ENCODE results near the gene RASGRF1.

RASGRF1 gene

DNA sequence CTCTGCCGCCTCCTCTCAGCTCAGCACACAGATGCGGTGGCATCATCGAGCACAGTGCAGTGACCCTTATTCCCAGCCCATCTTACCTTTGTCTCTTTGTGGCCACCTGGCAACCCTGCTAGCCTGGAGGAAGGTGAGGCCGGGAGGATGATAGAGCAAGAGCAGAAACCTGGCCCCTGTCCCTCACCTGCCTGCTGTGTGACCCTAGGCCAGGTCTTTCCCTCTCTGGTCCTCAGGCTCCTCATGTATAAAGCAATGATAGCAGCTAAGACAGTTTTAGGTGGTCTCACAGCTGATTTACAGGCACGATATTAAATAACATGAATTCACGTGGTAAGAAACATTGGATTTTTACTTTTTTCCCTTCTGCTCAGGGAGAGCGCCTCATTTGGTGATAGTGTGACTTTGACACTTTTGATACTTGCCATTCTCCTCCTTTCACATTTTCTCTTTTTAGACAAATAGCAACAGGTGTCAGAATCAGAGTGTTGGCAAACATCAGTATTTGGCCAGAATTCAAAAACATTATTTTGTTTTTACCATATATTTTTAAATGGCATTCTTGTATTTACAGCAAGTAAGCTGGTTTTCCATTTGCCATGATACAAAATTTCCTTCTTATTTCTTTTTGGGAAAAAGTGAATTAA lies 116.2 kb downstream of the RASGRF1 start:
- TF ChIP-seq ZBTB7A (IDR thresholded peaks at IDR 0.05; ENCODE audit: low read depth): no peak
- no peak for TF ChIP-seq TEAD4 (IDR thresholded peaks at IDR 0.05)
- TF ChIP-seq CREB1 (IDR thresholded peaks at IDR 0.05; ENCODE audit: low read depth): no peak
- no peak for TF ChIP-seq NFIC (IDR thresholded peaks at IDR 0.05)
- TF ChIP-seq FOXM1 (IDR thresholded peaks at IDR 0.05; ENCODE audit: borderline replicate concordance, low read depth): no peak
- TF ChIP-seq YY1 (IDR thresholded peaks at IDR 0.05; ENCODE audit: low read depth): no peak
- no peak for TF ChIP-seq EP300 (IDR thresholded peaks at IDR 0.05; ENCODE audit: borderline replicate concordance)
- no peak for TF ChIP-seq EGR1 (IDR thresholded peaks at IDR 0.05)
- TF ChIP-seq, protein P1, sequence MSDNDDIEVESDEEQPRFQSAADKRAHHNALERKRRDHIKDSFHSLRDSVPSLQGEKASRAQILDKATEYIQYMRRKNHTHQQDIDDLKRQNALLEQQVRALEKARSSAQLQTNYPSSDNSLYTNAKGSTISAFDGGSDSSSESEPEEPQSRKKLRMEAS (IDR thresholded peaks at IDR 0.05): no peak

DNA sequence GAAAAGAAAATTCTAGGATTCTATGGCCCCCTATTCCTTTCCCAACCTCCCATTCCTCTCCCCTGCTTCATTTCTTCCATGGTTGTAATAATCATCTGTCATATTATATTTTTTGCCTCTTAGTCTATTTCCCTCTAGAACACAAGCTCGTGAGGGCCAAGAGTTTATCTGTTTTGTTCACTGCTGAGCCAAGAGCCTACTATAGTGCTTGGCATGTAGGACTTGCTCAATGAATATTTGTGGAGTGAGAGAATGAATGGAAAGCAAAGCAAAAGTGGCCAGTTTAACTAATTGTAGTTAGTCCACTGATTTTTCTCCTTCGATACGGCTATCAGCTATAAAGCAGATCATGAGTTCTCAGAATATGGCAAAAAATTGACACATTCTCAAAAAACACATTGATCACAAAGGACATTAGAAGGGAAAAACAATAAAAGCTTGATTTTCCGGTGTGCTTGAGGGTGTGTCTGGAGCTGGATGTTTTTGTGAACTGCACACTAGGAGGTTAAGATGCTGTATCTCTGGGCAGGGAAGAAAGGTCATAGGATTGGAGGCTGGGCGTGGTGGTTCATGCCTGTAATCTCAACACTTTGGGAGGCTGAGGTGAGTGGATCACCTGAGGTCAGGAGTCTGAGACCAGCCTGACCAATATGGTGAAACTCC lies 120.8 kb downstream of the RASGRF1 start:
- TF ChIP-seq EP300 (IDR thresholded peaks at IDR 0.05; ENCODE audit: borderline replicate concordance) (no peak), RAD21 (IDR thresholded peaks at IDR 0.05; ENCODE audit: low read depth) (no peak), ZBTB7A (IDR thresholded peaks at IDR 0.05; ENCODE audit: low read depth) (no peak), CREB1 (IDR thresholded peaks at IDR 0.05; ENCODE audit: low read depth) (no peak), FOXM1 (IDR thresholded peaks at IDR 0.05; ENCODE audit: borderline replicate concordance, low read depth) (no peak), TEAD4 (IDR thresholded peaks at IDR 0.05) (no peak), NFIC (IDR thresholded peaks at IDR 0.05) (no peak), YY1 (IDR thresholded peaks at IDR 0.05; ENCODE audit: low read depth) (no peak), EGR1 (IDR thresholded peaks at IDR 0.05) (no peak), CEBPB (IDR thresholded peaks at IDR 0.05) (no peak)
- TF ChIP-seq, protein P2, sequence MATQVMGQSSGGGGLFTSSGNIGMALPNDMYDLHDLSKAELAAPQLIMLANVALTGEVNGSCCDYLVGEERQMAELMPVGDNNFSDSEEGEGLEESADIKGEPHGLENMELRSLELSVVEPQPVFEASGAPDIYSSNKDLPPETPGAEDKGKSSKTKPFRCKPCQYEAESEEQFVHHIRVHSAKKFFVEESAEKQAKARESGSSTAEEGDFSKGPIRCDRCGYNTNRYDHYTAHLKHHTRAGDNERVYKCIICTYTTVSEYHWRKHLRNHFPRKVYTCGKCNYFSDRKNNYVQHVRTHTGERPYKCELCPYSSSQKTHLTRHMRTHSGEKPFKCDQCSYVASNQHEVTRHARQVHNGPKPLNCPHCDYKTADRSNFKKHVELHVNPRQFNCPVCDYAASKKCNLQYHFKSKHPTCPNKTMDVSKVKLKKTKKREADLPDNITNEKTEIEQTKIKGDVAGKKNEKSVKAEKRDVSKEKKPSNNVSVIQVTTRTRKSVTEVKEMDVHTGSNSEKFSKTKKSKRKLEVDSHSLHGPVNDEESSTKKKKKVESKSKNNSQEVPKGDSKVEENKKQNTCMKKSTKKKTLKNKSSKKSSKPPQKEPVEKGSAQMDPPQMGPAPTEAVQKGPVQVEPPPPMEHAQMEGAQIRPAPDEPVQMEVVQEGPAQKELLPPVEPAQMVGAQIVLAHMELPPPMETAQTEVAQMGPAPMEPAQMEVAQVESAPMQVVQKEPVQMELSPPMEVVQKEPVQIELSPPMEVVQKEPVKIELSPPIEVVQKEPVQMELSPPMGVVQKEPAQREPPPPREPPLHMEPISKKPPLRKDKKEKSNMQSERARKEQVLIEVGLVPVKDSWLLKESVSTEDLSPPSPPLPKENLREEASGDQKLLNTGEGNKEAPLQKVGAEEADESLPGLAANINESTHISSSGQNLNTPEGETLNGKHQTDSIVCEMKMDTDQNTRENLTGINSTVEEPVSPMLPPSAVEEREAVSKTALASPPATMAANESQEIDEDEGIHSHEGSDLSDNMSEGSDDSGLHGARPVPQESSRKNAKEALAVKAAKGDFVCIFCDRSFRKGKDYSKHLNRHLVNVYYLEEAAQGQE (IDR thresholded peaks at IDR 0.05; ENCODE audit: low read depth): no peak
- TF ChIP-seq, protein P3, sequence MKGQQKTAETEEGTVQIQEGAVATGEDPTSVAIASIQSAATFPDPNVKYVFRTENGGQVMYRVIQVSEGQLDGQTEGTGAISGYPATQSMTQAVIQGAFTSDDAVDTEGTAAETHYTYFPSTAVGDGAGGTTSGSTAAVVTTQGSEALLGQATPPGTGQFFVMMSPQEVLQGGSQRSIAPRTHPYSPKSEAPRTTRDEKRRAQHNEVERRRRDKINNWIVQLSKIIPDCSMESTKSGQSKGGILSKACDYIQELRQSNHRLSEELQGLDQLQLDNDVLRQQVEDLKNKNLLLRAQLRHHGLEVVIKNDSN (IDR thresholded peaks at IDR 0.05): no peak
- TF ChIP-seq, protein P1 (IDR thresholded peaks at IDR 0.05): no peak

DNA sequence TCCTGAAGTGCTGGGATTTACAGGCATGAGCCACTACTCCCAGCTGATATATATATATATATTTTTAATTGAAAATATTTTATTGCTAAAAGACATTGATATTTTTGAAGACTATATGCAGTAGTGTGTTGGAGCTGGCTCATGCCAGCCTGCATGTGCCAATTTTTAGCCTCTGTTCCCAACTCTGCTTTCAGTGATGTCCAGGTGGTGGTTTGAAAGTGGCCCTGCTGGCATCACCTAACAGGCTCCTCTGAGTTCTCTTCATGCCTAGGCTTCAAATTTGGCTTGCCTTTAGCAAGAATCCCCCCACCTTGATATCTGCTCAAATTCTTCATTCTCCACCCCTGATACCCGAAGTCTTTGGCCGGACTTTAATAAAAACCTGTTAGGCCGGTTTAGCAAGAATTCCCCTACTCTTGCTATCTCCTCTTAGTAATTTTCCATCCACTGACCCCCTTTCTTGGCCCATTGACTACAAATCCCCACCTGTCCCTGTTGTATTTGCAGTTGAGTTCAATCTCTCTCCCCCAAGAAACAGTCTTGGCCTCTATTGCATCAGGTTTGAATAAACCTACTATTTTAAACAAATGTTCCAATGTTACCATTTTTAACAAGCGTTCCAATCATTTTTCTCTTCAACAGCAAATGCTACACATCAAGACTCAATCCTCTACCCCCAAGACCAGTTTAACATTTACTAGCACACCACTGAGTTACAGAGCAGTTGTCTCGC lies 121.9 kb downstream of the RASGRF1 start:
- no peak for TF ChIP-seq EP300 (IDR thresholded peaks at IDR 0.05; ENCODE audit: borderline replicate concordance)
- TF ChIP-seq NFIC (IDR thresholded peaks at IDR 0.05): peak; percentile 28; the same call in 1 of the 2 replicates

DNA sequence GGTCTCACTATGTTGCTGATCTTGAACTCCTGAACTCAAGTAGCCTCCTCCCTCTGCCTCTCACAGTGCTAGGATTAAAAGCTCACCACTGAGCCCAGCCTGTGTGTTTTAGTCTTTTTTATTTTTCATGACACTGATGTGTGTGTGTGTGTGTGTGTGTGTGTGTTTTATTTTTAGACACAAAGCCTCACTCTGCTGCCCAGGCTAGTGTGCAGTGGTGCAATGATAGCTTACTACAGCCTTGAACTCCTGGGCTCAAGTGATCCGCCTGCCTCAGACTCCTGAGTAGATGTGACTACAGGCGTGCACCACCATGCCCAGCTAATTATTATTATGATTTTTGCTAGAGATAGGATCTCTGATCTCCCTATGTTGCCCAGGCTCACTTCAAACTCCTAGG lies 122.5 kb downstream of the RASGRF1 start:
- TF ChIP-seq TAF1 (IDR thresholded peaks at IDR 0.05; ENCODE audit: low read depth): no peak
- no peak for TF ChIP-seq CEBPB (IDR thresholded peaks at IDR 0.05)
- TF ChIP-seq NFIC (IDR thresholded peaks at IDR 0.05): no peak
- TF ChIP-seq ZBTB7A (IDR thresholded peaks at IDR 0.05; ENCODE audit: low read depth): no peak
- TF ChIP-seq, protein P1 (IDR thresholded peaks at IDR 0.05): no peak
- no peak for TF ChIP-seq FOXM1 (IDR thresholded peaks at IDR 0.05; ENCODE audit: borderline replicate concordance, low read depth)
- TF ChIP-seq, protein P3 (IDR thresholded peaks at IDR 0.05): no peak
- TF ChIP-seq EP300 (IDR thresholded peaks at IDR 0.05; ENCODE audit: borderline replicate concordance): no peak
- no peak for TF ChIP-seq RAD21 (IDR thresholded peaks at IDR 0.05; ENCODE audit: low read depth)
- TF ChIP-seq YY1 (IDR thresholded peaks at IDR 0.05; ENCODE audit: low read depth): no peak
- TF ChIP-seq TEAD4 (IDR thresholded peaks at IDR 0.05): no peak
- TF ChIP-seq TCF12 (IDR thresholded peaks at IDR 0.05; ENCODE audit: low read depth): no peak
- no peak for TF ChIP-seq CREB1 (IDR thresholded peaks at IDR 0.05; ENCODE audit: low read depth)
- TF ChIP-seq, protein P2 (IDR thresholded peaks at IDR 0.05; ENCODE audit: low read depth): no peak
- TF ChIP-seq EGR1 (IDR thresholded peaks at IDR 0.05): no peak

DNA sequence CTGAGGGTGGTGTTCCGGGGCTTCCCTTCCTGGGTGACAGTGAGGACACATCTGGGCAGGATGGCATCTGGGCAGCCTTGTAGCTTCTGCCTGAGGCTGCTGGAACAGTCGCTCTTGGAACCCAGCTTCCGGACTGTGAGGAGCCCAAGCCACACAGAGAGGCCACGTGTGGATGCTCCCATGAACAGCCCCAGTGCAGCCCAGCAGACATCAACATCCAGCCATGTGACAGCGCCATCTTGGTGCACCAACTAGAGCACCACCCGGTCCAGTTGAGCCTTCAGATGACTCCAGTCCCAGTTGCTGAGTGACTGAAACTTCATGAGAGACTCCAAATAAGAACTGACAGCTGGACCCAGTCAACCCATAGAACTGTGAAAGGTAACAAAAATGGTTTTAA lies 130.3 kb downstream of the RASGRF1 start:
- TF ChIP-seq TEAD4 (IDR thresholded peaks at IDR 0.05) (no peak), EP300 (IDR thresholded peaks at IDR 0.05; ENCODE audit: borderline replicate concordance) (no peak), CEBPB (IDR thresholded peaks at IDR 0.05) (no peak), EGR1 (IDR thresholded peaks at IDR 0.05) (no peak), CREB1 (IDR thresholded peaks at IDR 0.05; ENCODE audit: low read depth) (no peak), YY1 (IDR thresholded peaks at IDR 0.05; ENCODE audit: low read depth) (no peak), RAD21 (IDR thresholded peaks at IDR 0.05; ENCODE audit: low read depth) (no peak), TCF12 (IDR thresholded peaks at IDR 0.05; ENCODE audit: low read depth) (no peak), NFIC (IDR thresholded peaks at IDR 0.05) (no peak)
- TF ChIP-seq, protein P3 (IDR thresholded peaks at IDR 0.05): no peak
- TF ChIP-seq, protein P1 (IDR thresholded peaks at IDR 0.05): no peak
- TF ChIP-seq, protein P2 (IDR thresholded peaks at IDR 0.05; ENCODE audit: low read depth): no peak
